Vagina (tissue), 2 donors: ENCODE data around the gene ENPEP. TPM values are rescaled to one million over a fixed set of nuclear protein-coding genes. Genes with fewer than 3 reads are reported as not detected.

Source experiments
- DNase-seq, 2 donors: peaks; one replicate each; pipeline ENCODE4 v3.0.0-alpha.2; 2017; ENCODE audit errors: extremely low spot score in 2 of 2
- H3K27ac ChIP-seq: fragments of 200-600 bp; sonication (generic); one replicate; pipeline ENCODE4 v1.5.1; 2019
- H3K27me3 ChIP-seq: fragments of 200-600 bp; sonication (generic); one replicate; pipeline ENCODE4 v1.5.1; 2019
- H3K36me3 ChIP-seq, 2 donors: fragments of 200-600 bp; sonication (generic); one replicate each; pipeline ENCODE4 v1.5.1; 2017 to 2019
- H3K4me1 ChIP-seq: fragments of 200-600 bp; sonication (generic); one replicate; pipeline ENCODE4 v1.5.1; 2019
- H3K4me3 ChIP-seq, 2 donors: fragments of 200-600 bp; sonication (generic); 1 replicate in 1 of 2; 2 replicates in 1 of 2; pipeline ENCODE4 v1.5.1; 2016 to 2019
- H3K9me3 ChIP-seq: fragments of 200-600 bp; sonication (generic); one replicate; pipeline ENCODE4 v1.5.1; 2019
- CTCF ChIP-seq, 3 experiments: fragments of 450-650 bp in 2 of 3; fragments of 200-600 bp in 1 of 3; sonication (generic) in 1 of 3; IDR thresholded peaks; one replicate each; pipeline ENCODE4 v1.5.1; 2017 to 2019; ENCODE audit warnings: antibody characterized with exemption in 3 of 3, mild to moderate bottlenecking in 2 of 3, moderate library complexity in 2 of 3
- POLR2A ChIP-seq, 2 donors: fragments of 450-650 bp; IDR thresholded peaks; one replicate each; pipeline ENCODE4 v1.6.1; 2017; ENCODE audit warnings: antibody characterized with exemption in 2 of 2, mild to moderate bottlenecking in 2 of 2, moderate library complexity in 2 of 2
- POLR2AphosphoS5 ChIP-seq, 2 donors: sonication (generic); formaldehyde crosslinking; IDR thresholded peaks; one replicate each; pipeline ENCODE4 v1.9.0; 2017; ENCODE audit warnings: antibody characterized with exemption in 2 of 2, mild to moderate bottlenecking in 2 of 2, low read depth in 1 of 2; ENCODE audit not compliant: insufficient read depth in 1 of 2
- intact Hi-C: fragments of 100-400 bp; cut with DNase I; formaldehyde crosslinking; loops from one replicate; pipeline ENCODE4 v1.15.1; 2023
- total RNA-seq: library from RNA; depleted of rRNA; stranded (reverse); fragments of >200 nt; gene quantifications from one replicate; pipeline ENCODE4 v1.2.3, GENCODE V29; 2016

The ENPEP gene
- total RNA-seq, 1 donor from 2014 or later, result 5.2 TPM

- intact Hi-C loops, result no loop called here
- H3K4me3 ChIP-seq, result no peak overlapping the region
- no peaks in the 10 kb centered on the region for H3K9me3 ChIP-seq
- DNase-seq, result no peak
- H3K27ac ChIP-seq, result no peak overlapping the region
- H3K4me1 ChIP-seq, result peaks cover 9% of the 10 kb centered on the region
- no peaks in the 10 kb centered on the region for H3K36me3 ChIP-seq
- TF ChIP-seq POLR2AphosphoS5 (IDR thresholded peaks at IDR 0.05; ENCODE audit: insufficient read depth in 1 of 2, low read depth in 1 of 2), result no peak
- TF ChIP-seq CTCF (IDR thresholded peaks at IDR 0.05), result no peak
- no peak for TF ChIP-seq POLR2A (IDR thresholded peaks at IDR 0.05)
- peaks cover 4% of the 10 kb centered on the region for H3K27me3 ChIP-seq
Observed at GRCh38 chr4:110610940-110611831, 135.2 kb downstream of the ENPEP start.

- H3K4me3 ChIP-seq, result no peak overlapping the region
- DNase-seq, result no peak
- H3K9me3 ChIP-seq, result no peaks in the 10 kb centered on the region
- no peaks in the 10 kb centered on the region for H3K36me3 ChIP-seq
- peaks cover 6% of the 10 kb centered on the region for H3K27me3 ChIP-seq
- TF ChIP-seq CTCF (IDR thresholded peaks at IDR 0.05), result no peak
- TF ChIP-seq POLR2AphosphoS5 (IDR thresholded peaks at IDR 0.05; ENCODE audit: insufficient read depth in 1 of 2, low read depth in 1 of 2), result no peak
- TF ChIP-seq POLR2A (IDR thresholded peaks at IDR 0.05), result no peak
- intact Hi-C loops, result no loop called here
- no peak overlapping the region for H3K27ac ChIP-seq
- H3K4me1 ChIP-seq, result peaks cover 9% of the 10 kb centered on the region
Observed at GRCh38 chr4:110611968-110612447, 136.1 kb downstream of the ENPEP start.

GRCh38 chr4:110612631-110613269 is 136.8 kb downstream of the ENPEP start:
- Histone ChIP-seq H3K27me3 (peaks cover 6% of the 10 kb centered on the region), H3K27ac (no peak overlapping the region), H3K36me3 (no peaks in the 10 kb centered on the region), H3K4me3 (no peak overlapping the region), H3K9me3 (no peaks in the 10 kb centered on the region), H3K4me1 (peaks cover 9% of the 10 kb centered on the region)
- no peak for DNase-seq
- TF ChIP-seq CTCF (IDR thresholded peaks at IDR 0.05) (no peak), POLR2A (IDR thresholded peaks at IDR 0.05) (no peak), POLR2AphosphoS5 (IDR thresholded peaks at IDR 0.05; ENCODE audit: insufficient read depth in 1 of 2, low read depth in 1 of 2) (no peak)
- intact Hi-C loops, result no loop called here

GRCh38 chr4:110613745-110614144 is 137.8 kb downstream of the ENPEP start:
- peaks cover 9% of the 10 kb centered on the region for H3K4me1 ChIP-seq
- intact Hi-C loops, result no loop called here
- H3K9me3 ChIP-seq, result no peaks in the 10 kb centered on the region
- DNase-seq, result no peak
- TF ChIP-seq CTCF (IDR thresholded peaks at IDR 0.05) (no peak), POLR2AphosphoS5 (IDR thresholded peaks at IDR 0.05; ENCODE audit: insufficient read depth in 1 of 2, low read depth in 1 of 2) (no peak)
- no peak overlapping the region for H3K4me3 ChIP-seq
- H3K27ac ChIP-seq, result no peak overlapping the region
- peaks cover 9% of the 10 kb centered on the region for H3K27me3 ChIP-seq
- no peaks in the 10 kb centered on the region for H3K36me3 ChIP-seq
